Measurements from ENCODE around the gene CLCNKB.

Gene CLCNKB

GRCh38 chr1:16082283-16083038 is 38.9 kb downstream of the CLCNKB start:
- no peaks in the 10 kb centered on the region for H3K9me3 ChIP-seq (ENCODE audit: low read length)
- H3K4me3 ChIP-seq (ENCODE audit: low read length): no peak overlapping the region
- no peaks in the 10 kb centered on the region for H3K27me3 ChIP-seq (ENCODE audit: insufficient read depth, low read length)
- no peaks in the 10 kb centered on the region for H3K4me1 ChIP-seq (ENCODE audit: insufficient read depth, low read length)
- H3K36me3 ChIP-seq (ENCODE audit: insufficient read depth, low read length): no peaks in the 10 kb centered on the region
- H2AFZ ChIP-seq (ENCODE audit: low read depth, low read length): no peak overlapping the region

- no peaks in the 10 kb centered on the region for H3K9me3 ChIP-seq (ENCODE audit: low read length)
- peaks cover 4% of the 10 kb centered on the region for H3K27me3 ChIP-seq (ENCODE audit: insufficient read depth, low read length)
- H3K4me1 ChIP-seq (ENCODE audit: insufficient read depth, low read length): no peaks in the 10 kb centered on the region
These were observed 39.9 kb downstream of the CLCNKB start for GRCh38 chr1:16083486-16083885.

GRCh38 chr1:16085522-16085921 is 41.9 kb downstream of the CLCNKB start:
- H3K9me3 ChIP-seq (ENCODE audit: low read length): no peaks in the 10 kb centered on the region
- no peak overlapping the region for H3K4me3 ChIP-seq (ENCODE audit: low read length)
- H2AFZ ChIP-seq (ENCODE audit: low read depth, low read length): no peak overlapping the region
- peaks cover 18% of the 10 kb centered on the region for H3K27me3 ChIP-seq (ENCODE audit: insufficient read depth, low read length)
- no peaks in the 10 kb centered on the region for H3K4me1 ChIP-seq (ENCODE audit: insufficient read depth, low read length)
- no peaks in the 10 kb centered on the region for H3K36me3 ChIP-seq (ENCODE audit: insufficient read depth, low read length)

More at GRCh38 chr1:16083486-16083885, 39.9 kb downstream of the CLCNKB start:
- no peak overlapping the region for H3K4me3 ChIP-seq (ENCODE audit: low read length)
- H3K36me3 ChIP-seq (ENCODE audit: insufficient read depth, low read length): no peaks in the 10 kb centered on the region
- no peak overlapping the region for H2AFZ ChIP-seq (ENCODE audit: low read depth, low read length)

GRCh38 chr1:16087733-16088132 is 44.2 kb downstream of the CLCNKB start:
- H2AFZ ChIP-seq (ENCODE audit: low read depth, low read length): no peak overlapping the region
- H3K4me3 ChIP-seq (ENCODE audit: low read length): no peak overlapping the region
- H3K4me1 ChIP-seq (ENCODE audit: insufficient read depth, low read length): no peaks in the 10 kb centered on the region
- no peaks in the 10 kb centered on the region for H3K36me3 ChIP-seq (ENCODE audit: insufficient read depth, low read length)
- H3K27me3 ChIP-seq (ENCODE audit: insufficient read depth, low read length): peaks cover 21% of the 10 kb centered on the region
- no peaks in the 10 kb centered on the region for H3K9me3 ChIP-seq (ENCODE audit: low read length)

- no peaks in the 10 kb centered on the region for H3K9me3 ChIP-seq (ENCODE audit: low read length)
- no peak overlapping the region for H3K4me3 ChIP-seq (ENCODE audit: low read length)
- no peaks in the 10 kb centered on the region for H3K36me3 ChIP-seq (ENCODE audit: insufficient read depth, low read length)
- no peaks in the 10 kb centered on the region for H3K4me1 ChIP-seq (ENCODE audit: insufficient read depth, low read length)
- no peak overlapping the region for H2AFZ ChIP-seq (ENCODE audit: low read depth, low read length)
- H3K27me3 ChIP-seq (ENCODE audit: insufficient read depth, low read length): peaks cover 21% of the 10 kb centered on the region
These were observed 44.8 kb downstream of the CLCNKB start for GRCh38 chr1:16088351-16088911.

- H3K4me1 ChIP-seq (ENCODE audit: insufficient read depth, low read length): peaks cover 3% of the 10 kb centered on the region
- no peaks in the 10 kb centered on the region for H3K36me3 ChIP-seq (ENCODE audit: insufficient read depth, low read length)
- peaks cover 21% of the 10 kb centered on the region for H3K27me3 ChIP-seq (ENCODE audit: insufficient read depth, low read length)
- no peak overlapping the region for H2AFZ ChIP-seq (ENCODE audit: low read depth, low read length)
- no peaks in the 10 kb centered on the region for H3K9me3 ChIP-seq (ENCODE audit: low read length)
- no peak overlapping the region for H3K4me3 ChIP-seq (ENCODE audit: low read length)
These were observed 45.4 kb downstream of the CLCNKB start for GRCh38 chr1:16088996-16089395.

GRCh38 chr1:16090076-16090826 is 46.7 kb downstream of the CLCNKB start:
- no peaks in the 10 kb centered on the region for H3K9me3 ChIP-seq (ENCODE audit: low read length)
- no peak overlapping the region for H2AFZ ChIP-seq (ENCODE audit: low read depth, low read length)
- H3K36me3 ChIP-seq (ENCODE audit: insufficient read depth, low read length): no peaks in the 10 kb centered on the region
- H3K4me1 ChIP-seq (ENCODE audit: insufficient read depth, low read length): peaks cover 3% of the 10 kb centered on the region
- H3K27me3 ChIP-seq (ENCODE audit: insufficient read depth, low read length): peaks cover 21% of the 10 kb centered on the region
- no peak overlapping the region for H3K4me3 ChIP-seq (ENCODE audit: low read length)

- Histone ChIP-seq H3K4me1 (ENCODE audit: insufficient read depth, low read length) (peaks cover 3% of the 10 kb centered on the region), H3K36me3 (ENCODE audit: insufficient read depth, low read length) (no peaks in the 10 kb centered on the region), H3K9me3 (ENCODE audit: low read length) (no peaks in the 10 kb centered on the region), H3K4me3 (ENCODE audit: low read length) (no peak overlapping the region), H3K27me3 (ENCODE audit: insufficient read depth, low read length) (peaks cover 24% of the 10 kb centered on the region), H2AFZ (ENCODE audit: low read depth, low read length) (no peak overlapping the region)
These were observed 47.7 kb downstream of the CLCNKB start for GRCh38 chr1:16091296-16091695.

GRCh38 chr1:16092097-16092922 is 48.7 kb downstream of the CLCNKB start:
- H3K4me1 ChIP-seq (ENCODE audit: insufficient read depth, low read length): peaks cover 3% of the 10 kb centered on the region
- H3K36me3 ChIP-seq (ENCODE audit: insufficient read depth, low read length): no peaks in the 10 kb centered on the region
- no peak overlapping the region for H3K4me3 ChIP-seq (ENCODE audit: low read length)
- no peaks in the 10 kb centered on the region for H3K9me3 ChIP-seq (ENCODE audit: low read length)
- no peak overlapping the region for H2AFZ ChIP-seq (ENCODE audit: low read depth, low read length)
- peaks cover 28% of the 10 kb centered on the region for H3K27me3 ChIP-seq (ENCODE audit: insufficient read depth, low read length)

- peaks cover 28% of the 10 kb centered on the region for H3K27me3 ChIP-seq (ENCODE audit: insufficient read depth, low read length)
- no peaks in the 10 kb centered on the region for H3K9me3 ChIP-seq (ENCODE audit: low read length)
- no peaks in the 10 kb centered on the region for H3K36me3 ChIP-seq (ENCODE audit: insufficient read depth, low read length)
- H3K4me1 ChIP-seq (ENCODE audit: insufficient read depth, low read length): peaks cover 3% of the 10 kb centered on the region
- no peak overlapping the region for H3K4me3 ChIP-seq (ENCODE audit: low read length)
- no peak overlapping the region for H2AFZ ChIP-seq (ENCODE audit: low read depth, low read length)
These were observed 49.4 kb downstream of the CLCNKB start for GRCh38 chr1:16092923-16093511.

GRCh38 chr1:16093611-16094010 is 50.0 kb downstream of the CLCNKB start:
- Histone ChIP-seq H3K36me3 (ENCODE audit: insufficient read depth, low read length) (no peaks in the 10 kb centered on the region), H3K27me3 (ENCODE audit: insufficient read depth, low read length) (peaks cover 22% of the 10 kb centered on the region), H2AFZ (ENCODE audit: low read depth, low read length) (no peak overlapping the region), H3K4me3 (ENCODE audit: low read length) (no peak overlapping the region), H3K4me1 (ENCODE audit: insufficient read depth, low read length) (peaks cover 3% of the 10 kb centered on the region), H3K9me3 (ENCODE audit: low read length) (no peaks in the 10 kb centered on the region)

- Histone ChIP-seq H3K4me3 (ENCODE audit: low read length) (no peak overlapping the region), H3K36me3 (ENCODE audit: insufficient read depth, low read length) (no peaks in the 10 kb centered on the region), H3K4me1 (ENCODE audit: insufficient read depth, low read length) (peaks cover 3% of the 10 kb centered on the region), H3K9me3 (ENCODE audit: low read length) (no peaks in the 10 kb centered on the region), H2AFZ (ENCODE audit: low read depth, low read length) (no peak overlapping the region), H3K27me3 (ENCODE audit: insufficient read depth, low read length) (peaks cover 16% of the 10 kb centered on the region)
These were observed 51.0 kb downstream of the CLCNKB start for GRCh38 chr1:16094453-16095158.

Data from neuron (in vitro differentiated cells).